CD4-positive, alpha-beta memory T cell (primary cell): ENCODE results near the gene NOPCHAP1. TPM values are rescaled to one million over a fixed set of nuclear protein-coding genes. Genes with fewer than 3 reads are reported as not detected.

ENCODE experiments used
- CTCF ChIA-PET: fragments of 350-600 bp; sonication (Branson Sonifier 250); formaldehyde crosslinking; loops from one replicate; lab custom pipeline; 2021; ENCODE audit warnings: inconsistent platforms; ENCODE audit not compliant: partially characterized antibody; lab: Charles Lee
- POLR2A ChIA-PET: fragments of 350-600 bp; sonication (Branson Sonifier 250); formaldehyde crosslinking; loops from one replicate; lab custom pipeline; 2021; ENCODE audit not compliant: partially characterized antibody; lab: Charles Lee
- DNase-seq, 5 donors: peaks; one replicate each; pipeline versions ENCODE4 v3.0.0 to v3.0.0-alpha.2; 2020 to 2022; ENCODE audit warnings: mixed read lengths in 1 of 5
- H3K27ac ChIP-seq: one replicate; pipeline ENCODE4 v1.7.0; 2013; ENCODE audit warnings: low read depth, low read length
- H3K27me3 ChIP-seq: 2 replicates; pipeline ENCODE4 v1.7.0; 2013; ENCODE audit warnings: mild to moderate bottlenecking, low read length, moderate library complexity; ENCODE audit not compliant: insufficient read depth
- H3K36me3 ChIP-seq: 2 replicates; pipeline ENCODE4 v1.7.0; 2013; ENCODE audit warnings: mild to moderate bottlenecking, low read length, moderate library complexity; ENCODE audit not compliant: insufficient read depth
- H3K4me1 ChIP-seq: 2 replicates; pipeline ENCODE4 v1.7.0; 2013; ENCODE audit warnings: mild to moderate bottlenecking, low read length, moderate library complexity; ENCODE audit not compliant: insufficient read depth
- H3K4me3 ChIP-seq, 2 donors: one replicate each; pipeline ENCODE4 v1.7.0; 2013; ENCODE audit warnings: low read length in 2 of 2, mild to moderate bottlenecking in 1 of 2
- H3K9me3 ChIP-seq, 2 donors: one replicate each; pipeline ENCODE4 v1.7.0; 2013; ENCODE audit warnings: low read length in 2 of 2, control low read depth in 1 of 2; ENCODE audit not compliant: control insufficient read depth in 1 of 2
- H3K27ac Mint-ChIP-seq, 7 donors: one replicate each; pipeline ENCODE4 v1.8.0; 2020 to 2021; ENCODE audit warnings: mixed read lengths in 7 of 7, mild to moderate bottlenecking in 6 of 7, inconsistent platforms in 3 of 7, moderate library complexity in 3 of 7
- H3K27me3 Mint-ChIP-seq, 2 donors: one replicate each; pipeline ENCODE4 v1.8.0; 2020 to 2021; ENCODE audit warnings: mixed read lengths in 2 of 2
- H3K36me3 Mint-ChIP-seq, 2 donors: one replicate each; pipeline ENCODE4 v1.8.0; 2020 to 2021; ENCODE audit warnings: mixed read lengths in 2 of 2, inconsistent platforms in 1 of 2, mild to moderate bottlenecking in 1 of 2
- H3K4me1 Mint-ChIP-seq, 4 donors: one replicate each; pipeline ENCODE4 v1.8.0; 2020 to 2021; ENCODE audit warnings: mixed read lengths in 4 of 4, mild to moderate bottlenecking in 1 of 4
- H3K4me3 Mint-ChIP-seq, 8 donors: one replicate each; pipeline ENCODE4 v1.8.0; 2020 to 2021; ENCODE audit warnings: mixed read lengths in 8 of 8, mild to moderate bottlenecking in 7 of 8, moderate library complexity in 6 of 8, inconsistent platforms in 3 of 8
- H3K9me3 Mint-ChIP-seq, 8 donors: one replicate each; pipeline ENCODE4 v1.8.0; 2020 to 2021; ENCODE audit warnings: mixed read lengths in 8 of 8, mild to moderate bottlenecking in 5 of 8, inconsistent platforms in 3 of 8, moderate library complexity in 1 of 8
- intact Hi-C: fragments of 100-400 bp; cut with micrococcal nuclease; formaldehyde crosslinking; loops from one replicate; pipeline ENCODE4 v1.15.1; 2023
- polyA plus RNA-seq, 2 donors: library from polyadenylated mRNA; unstranded; fragments of 300-500 nt; fragmentation: Illumina TruSeq; gene quantifications; one replicate each; pipeline ENCODE4 v1.2.3, GENCODE V29; 2021
- total RNA-seq, 2 experiments: library from RNA; stranded (reverse); gene quantifications; one replicate each; pipeline ENCODE4 v1.2.3, GENCODE V29; 2021

Gene NOPCHAP1
- total and polyA plus RNA-seq, 4 experiments from 2014 or later, result 12.1 to 16.2 (median 14.6) TPM

DNA sequence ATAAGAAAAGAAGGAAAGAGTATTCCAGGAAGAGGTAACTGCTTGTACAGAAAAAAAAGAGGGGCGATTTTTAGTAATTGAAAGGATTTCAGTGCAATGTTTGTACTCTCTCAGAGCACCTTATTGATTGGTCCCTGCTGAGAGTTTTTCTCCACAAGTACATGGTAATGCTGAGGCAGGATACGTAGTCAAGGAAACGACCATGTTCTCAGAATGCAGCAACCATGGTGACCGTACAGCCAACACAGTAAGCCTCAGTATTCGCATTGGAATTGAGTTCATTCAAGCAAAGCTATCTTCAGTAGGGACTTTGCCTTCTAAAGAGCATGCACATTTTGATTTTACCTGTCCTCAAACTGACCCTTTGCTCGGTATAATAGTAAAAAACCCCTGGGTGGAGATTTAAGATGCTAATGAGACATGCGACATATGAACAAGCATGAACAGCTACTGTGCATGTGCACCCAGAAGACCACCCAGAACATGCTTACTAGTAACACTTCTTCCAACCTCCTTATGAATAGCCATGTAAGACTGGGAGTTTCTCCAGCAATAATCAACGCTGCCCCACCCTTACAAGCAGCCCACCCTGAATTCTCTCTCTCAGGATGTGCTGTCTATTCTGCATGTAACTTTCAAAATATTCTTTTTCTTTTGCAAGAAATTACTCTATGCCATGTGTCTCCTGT, 21.8 kb upstream of the NOPCHAP1 start:
- H3K27me3 Mint-ChIP-seq, result peaks cover 6 to 20% of the 10 kb centered on the region in 2 donors
- Histone ChIP-seq H3K4me1 (peaks cover 3% of the 10 kb centered on the region), H3K27ac (no peak overlapping the region), H3K27me3 (no peaks in the 10 kb centered on the region), H3K36me3 (no peaks in the 10 kb centered on the region), H3K9me3 (no peaks in the 10 kb centered on the region), H3K4me3 (no peak overlapping the region)
- peaks cover 3 to 9% (median 5%) of the 10 kb centered on the region in 4 donors for H3K4me1 Mint-ChIP-seq
- H3K27ac Mint-ChIP-seq, result no peak overlapping the region
- H3K36me3 Mint-ChIP-seq, result no peaks in the 10 kb centered on the region
- ChIA-PET CTCF (no interaction called here), POLR2A (no interaction called here)
- H3K9me3 Mint-ChIP-seq, result no peaks in the 10 kb centered on the region
- H3K4me3 Mint-ChIP-seq, result no peak overlapping the region
- DNase-seq, result no peak
- intact Hi-C loops, result no loop called here

DNA sequence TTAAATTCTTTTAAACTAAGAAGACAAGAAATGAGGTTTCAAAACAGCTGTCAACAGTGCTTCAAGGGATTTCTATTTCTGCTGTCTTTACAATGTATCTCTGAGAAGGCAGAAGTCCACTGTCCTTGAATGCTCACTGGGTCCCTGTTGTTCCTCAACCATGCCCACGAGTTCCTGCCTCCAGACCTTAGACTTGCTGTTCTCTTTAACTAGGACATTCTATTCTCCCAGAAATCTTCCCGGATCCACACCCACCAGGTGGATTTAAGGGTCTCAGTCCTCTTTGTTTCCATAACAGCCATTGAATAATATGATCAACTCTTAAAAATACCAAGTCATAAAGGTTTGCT, 21.3 kb upstream of the NOPCHAP1 start:
- ChIA-PET CTCF (no interaction called here), POLR2A (no interaction called here)
- H3K9me3 ChIP-seq, result no peaks in the 10 kb centered on the region
- Mint-ChIP-seq H3K27ac (no peak overlapping the region), H3K36me3 (no peaks in the 10 kb centered on the region), H3K4me1 (peaks cover 2 to 5% (median 3%) of the 10 kb centered on the region in 4 donors), H3K27me3 (peaks cover 6 to 20% of the 10 kb centered on the region in 2 donors), H3K9me3 (no peaks in the 10 kb centered on the region), H3K4me3 (no peak overlapping the region)
- H3K4me3 ChIP-seq, result no peak overlapping the region
- H3K36me3 ChIP-seq, result no peaks in the 10 kb centered on the region
- H3K27me3 ChIP-seq, result no peaks in the 10 kb centered on the region
- H3K4me1 ChIP-seq, result no peaks in the 10 kb centered on the region
- no peak overlapping the region for H3K27ac ChIP-seq
- intact Hi-C loops, result no loop called here
- DNase-seq, result no peak

- Mint-ChIP-seq H3K4me1 (no peaks in the 10 kb centered on the region), H3K27me3 (peaks cover 6 to 20% of the 10 kb centered on the region in 2 donors), H3K36me3 (no peaks in the 10 kb centered on the region), H3K4me3 (no peak overlapping the region), H3K27ac (no peak overlapping the region), H3K9me3 (no peaks in the 10 kb centered on the region)
- Histone ChIP-seq H3K4me3 (no peak overlapping the region), H3K27ac (no peak overlapping the region), H3K4me1 (no peaks in the 10 kb centered on the region), H3K27me3 (no peaks in the 10 kb centered on the region), H3K9me3 (no peaks in the 10 kb centered on the region), H3K36me3 (no peaks in the 10 kb centered on the region)
- ChIA-PET CTCF (interaction anchor here (1.3 kb wide), 1 partner anchor 8 kb away, joined by 6 read pairs; no protein-coding TSS in a partner anchor), POLR2A (no interaction called here)
- no peak for DNase-seq
- intact Hi-C loops, result no loop called here
These were observed 19.4 kb upstream of the NOPCHAP1 start for GRCh38 chr12:104966677-104967076.

DNA sequence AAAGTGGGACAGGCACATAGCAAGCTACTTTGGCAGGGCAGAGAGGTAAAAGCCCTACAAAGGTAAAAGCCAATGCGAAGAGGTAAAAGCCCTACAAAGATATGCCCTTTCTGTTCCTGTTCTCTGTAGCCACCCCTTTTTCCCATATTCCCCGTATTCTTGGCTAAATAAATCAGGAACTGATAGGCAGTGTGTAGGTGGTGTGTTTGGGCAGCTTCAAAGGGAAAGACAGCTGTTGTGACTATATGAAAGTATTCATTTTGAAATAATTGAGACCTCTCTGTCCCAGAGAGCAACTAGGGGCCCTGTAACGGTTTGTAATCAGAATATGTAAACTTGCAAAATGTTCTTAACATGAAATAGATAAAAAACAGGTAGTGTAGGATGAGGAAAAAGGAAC, 16.8 kb upstream of the NOPCHAP1 start:
- CTCF ChIA-PET, result interaction anchor here (0.8 to 1.2 kb wide), 2 partner anchors 10 to 12 kb away, joined by 4 read pairs; no protein-coding TSS in a partner anchor

GRCh38 chr12:104971306-104971705, 14.8 kb upstream of the NOPCHAP1 start:
- peak overlapping the region in 1 of 7 donors; percentile 17 for H3K27ac Mint-ChIP-seq
- no peaks in the 10 kb centered on the region for H3K36me3 Mint-ChIP-seq
- no peaks in the 10 kb centered on the region for H3K4me1 Mint-ChIP-seq
- DNase-seq, result no peak
- no peaks in the 10 kb centered on the region for H3K9me3 ChIP-seq
- no peaks in the 10 kb centered on the region for H3K27me3 Mint-ChIP-seq
- no peak overlapping the region for H3K27ac ChIP-seq
- no peak overlapping the region for H3K4me3 ChIP-seq
- no peaks in the 10 kb centered on the region for H3K9me3 Mint-ChIP-seq
- no peaks in the 10 kb centered on the region for H3K4me1 ChIP-seq
- intact Hi-C loops, result no loop called here
- H3K36me3 ChIP-seq, result no peaks in the 10 kb centered on the region
- ChIA-PET POLR2A (no interaction called here), CTCF (no interaction called here)
- H3K27me3 ChIP-seq, result no peaks in the 10 kb centered on the region
- H3K4me3 Mint-ChIP-seq, result no peak overlapping the region

More for the DNA sequence above, 16.8 kb upstream of the NOPCHAP1 start:
- no peaks in the 10 kb centered on the region for H3K4me1 Mint-ChIP-seq
- H3K27ac Mint-ChIP-seq, result no peak overlapping the region
- no peaks in the 10 kb centered on the region for H3K27me3 ChIP-seq
- DNase-seq, result no peak
- intact Hi-C loops, result no loop called here
- H3K36me3 ChIP-seq, result no peaks in the 10 kb centered on the region
- no peak overlapping the region for H3K27ac ChIP-seq
- no peaks in the 10 kb centered on the region for H3K36me3 Mint-ChIP-seq
- H3K4me3 ChIP-seq, result no peak overlapping the region
- H3K9me3 ChIP-seq, result no peaks in the 10 kb centered on the region
- POLR2A ChIA-PET, result no interaction called here
- H3K27me3 Mint-ChIP-seq, result peaks cover 0 to 10% of the 10 kb centered on the region in 2 donors
- H3K9me3 Mint-ChIP-seq, result no peaks in the 10 kb centered on the region
- no peak overlapping the region for H3K4me3 Mint-ChIP-seq
- no peaks in the 10 kb centered on the region for H3K4me1 ChIP-seq

- ChIA-PET POLR2A (no interaction called here), CTCF (interaction anchor here (1.5 kb wide), 1 partner anchor 14 kb away, joined by 6 read pairs; no protein-coding TSS in a partner anchor)
- H3K27me3 Mint-ChIP-seq, result no peaks in the 10 kb centered on the region
- intact Hi-C loops, result no loop called here
- H3K36me3 Mint-ChIP-seq, result no peaks in the 10 kb centered on the region
- H3K4me3 Mint-ChIP-seq, result no peak overlapping the region
- Histone ChIP-seq H3K27me3 (no peaks in the 10 kb centered on the region), H3K27ac (no peak overlapping the region), H3K4me1 (no peaks in the 10 kb centered on the region), H3K36me3 (no peaks in the 10 kb centered on the region), H3K9me3 (no peaks in the 10 kb centered on the region), H3K4me3 (no peak overlapping the region)
- no peak overlapping the region for H3K27ac Mint-ChIP-seq
- no peak for DNase-seq
- H3K9me3 Mint-ChIP-seq, result no peaks in the 10 kb centered on the region
- no peaks in the 10 kb centered on the region for H3K4me1 Mint-ChIP-seq
These were observed 12.9 kb upstream of the NOPCHAP1 start for GRCh38 chr12:104973250-104973649.

- DNase-seq, result no peak
- Mint-ChIP-seq H3K4me3 (no peak overlapping the region), H3K9me3 (no peaks in the 10 kb centered on the region), H3K36me3 (no peaks in the 10 kb centered on the region), H3K4me1 (no peaks in the 10 kb centered on the region), H3K27me3 (no peaks in the 10 kb centered on the region), H3K27ac (no peak overlapping the region)
- Histone ChIP-seq H3K36me3 (no peaks in the 10 kb centered on the region), H3K27ac (no peak overlapping the region), H3K9me3 (no peaks in the 10 kb centered on the region), H3K27me3 (no peaks in the 10 kb centered on the region), H3K4me3 (no peak overlapping the region), H3K4me1 (no peaks in the 10 kb centered on the region)
- ChIA-PET CTCF (no interaction called here), POLR2A (interaction anchor here (0.6 kb wide), 1 partner anchor 9 kb away, joined by 3 read pairs; no protein-coding TSS in a partner anchor)
- intact Hi-C loops, result no loop called here
These were observed 11.4 kb upstream of the NOPCHAP1 start for GRCh38 chr12:104974626-104975290.
